HG02759 (cell line): Measurements from ENCODE around the gene LACC1.

Experiments used
- ATAC-seq: cut with Tn5 transposase; IDR thresholded peaks from one replicate; pipeline ENCODE4 v1.9.1; 2021; ENCODE audit warnings: mild to moderate bottlenecking, moderate library complexity; ENCODE audit not compliant: unreplicated experiment

LACC1 gene

DNA sequence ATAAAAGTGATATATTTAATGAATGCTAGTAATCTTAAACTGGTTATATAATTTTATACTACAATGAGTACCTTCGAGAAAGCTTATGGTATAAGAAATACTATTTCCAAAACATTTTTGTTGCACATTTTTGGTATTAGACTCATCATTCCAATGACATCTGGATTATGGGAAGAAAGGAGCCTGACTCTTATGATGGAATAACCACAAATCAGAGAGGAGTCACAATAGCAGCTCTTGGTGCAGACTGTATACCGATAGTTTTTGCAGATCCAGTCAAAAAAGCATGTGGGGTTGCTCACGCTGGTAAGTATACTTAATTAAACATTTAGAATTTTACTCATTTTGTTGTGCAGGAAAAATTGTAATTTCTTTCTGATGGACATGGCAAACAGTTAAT, 3.9 kb downstream of the LACC1 start:
- ATAC-seq, result no peak

- no peak for ATAC-seq
Measured at GRCh38 chr13:43884222-43884621, 4.5 kb downstream of the LACC1 start.

DNA sequence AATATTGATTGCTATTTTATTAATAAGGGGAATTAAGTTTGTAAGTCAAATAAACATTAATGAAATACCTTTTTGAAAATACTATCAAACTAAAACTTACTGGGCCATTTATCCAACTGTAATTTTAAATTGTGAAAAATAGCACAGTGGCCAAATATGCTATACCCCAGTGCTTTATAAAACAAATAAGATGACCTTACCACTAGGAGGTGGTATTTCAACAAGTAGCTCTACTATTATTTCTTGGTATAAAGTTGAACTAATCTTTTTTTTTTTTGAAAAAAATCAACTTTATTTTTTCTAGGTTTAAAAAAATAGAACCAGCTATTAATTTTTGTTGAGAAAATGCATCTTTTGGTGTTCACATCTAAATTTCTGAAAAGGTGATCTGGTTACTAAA, 14.7 kb downstream of the LACC1 start:
- no peak for ATAC-seq

GRCh38 chr13:43895940-43896339, 16.2 kb downstream of the LACC1 start:
- ATAC-seq, result no peak

- no peak for ATAC-seq
Measured at GRCh38 chr13:43905435-43906031, 25.8 kb downstream of the LACC1 start.

- ATAC-seq, result no peak
Measured at GRCh38 chr13:43908156-43909126, 28.7 kb downstream of the LACC1 start.

DNA sequence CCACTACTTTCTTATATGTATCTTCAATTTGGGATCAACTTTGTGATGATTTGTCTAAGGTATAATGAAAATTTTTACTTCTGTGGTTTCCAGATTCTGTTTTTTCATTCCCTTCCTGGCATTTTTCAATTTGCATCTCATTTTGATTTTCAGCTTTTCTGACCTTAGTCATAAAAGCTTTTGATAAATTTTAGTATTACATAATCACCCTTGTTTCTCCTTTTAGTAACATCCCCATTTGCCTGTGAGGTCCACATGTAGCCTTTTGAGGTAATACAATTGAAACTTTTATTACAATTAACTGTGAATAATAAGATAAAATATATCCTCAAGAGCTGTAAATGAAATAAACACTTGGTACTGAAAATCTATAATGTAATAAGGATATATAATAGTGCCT, 31.2 kb downstream of the LACC1 start:
- ATAC-seq, result no peak

- ATAC-seq, result no peak
Measured at GRCh38 chr13:43911278-43911677, 31.6 kb downstream of the LACC1 start.

DNA sequence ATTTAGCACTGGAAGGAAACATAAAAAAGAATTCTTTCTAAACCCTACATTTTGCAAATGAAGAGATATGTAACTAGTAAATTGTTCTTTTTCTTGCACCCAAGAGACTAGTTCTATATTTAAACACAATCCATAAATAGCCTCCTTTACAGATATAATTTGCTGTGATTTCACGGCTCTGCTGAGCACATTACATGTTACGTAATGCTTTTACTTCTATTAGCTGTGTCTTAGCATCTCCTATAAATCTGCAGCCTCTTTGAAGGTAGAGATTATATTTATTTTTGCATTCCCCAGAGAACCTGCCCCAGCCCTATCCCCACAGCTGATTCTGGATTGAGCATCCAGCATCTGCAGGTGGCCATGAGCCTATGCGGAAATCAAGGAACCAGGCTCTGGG, 32.2 kb downstream of the LACC1 start:
- ATAC-seq, result no peak

DNA sequence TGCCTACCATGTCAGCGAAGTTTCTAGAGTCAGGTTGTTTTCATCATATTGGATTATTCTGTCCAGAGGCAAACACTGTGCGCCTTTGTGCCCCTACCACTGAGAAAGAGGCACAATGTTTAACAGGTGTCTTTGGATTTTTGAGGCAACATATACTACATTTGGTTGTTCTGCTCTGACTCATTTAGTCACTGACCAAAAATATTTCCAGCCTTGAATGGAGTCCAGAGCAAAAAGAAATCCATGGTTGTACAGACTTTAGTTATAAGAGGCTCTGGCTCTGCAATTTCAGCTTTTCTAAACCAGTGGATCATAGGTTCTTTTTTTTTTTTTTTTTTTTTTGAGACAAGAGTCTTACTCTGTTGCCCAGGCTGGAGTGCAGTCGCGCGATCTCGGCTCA, 35.7 kb downstream of the LACC1 start:
- no peak for ATAC-seq

DNA sequence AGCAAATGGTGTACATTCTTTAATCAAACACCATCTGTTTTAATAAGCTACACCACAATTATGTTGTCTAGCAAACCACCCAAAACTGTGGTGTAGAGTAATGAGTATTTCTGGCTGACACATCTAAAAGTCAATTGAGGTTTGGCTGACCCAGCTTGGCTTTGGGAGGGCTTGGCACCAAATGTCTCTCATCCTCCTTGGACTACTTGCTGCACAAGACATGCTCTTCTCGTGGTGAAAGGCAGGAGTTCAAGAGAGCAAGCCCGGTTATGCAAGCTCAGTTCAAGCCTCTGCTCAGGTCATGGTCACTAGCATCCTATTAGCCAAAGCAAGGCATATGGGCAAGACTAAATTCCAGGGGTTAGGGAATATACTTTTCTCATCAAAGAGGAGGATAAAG, 37.1 kb downstream of the LACC1 start:
- ATAC-seq, result no peak

- no peak for ATAC-seq
Measured at GRCh38 chr13:43918636-43919035, 38.9 kb downstream of the LACC1 start.

- ATAC-seq, result no peak
Measured at GRCh38 chr13:43920965-43921674, 41.4 kb downstream of the LACC1 start.

DNA sequence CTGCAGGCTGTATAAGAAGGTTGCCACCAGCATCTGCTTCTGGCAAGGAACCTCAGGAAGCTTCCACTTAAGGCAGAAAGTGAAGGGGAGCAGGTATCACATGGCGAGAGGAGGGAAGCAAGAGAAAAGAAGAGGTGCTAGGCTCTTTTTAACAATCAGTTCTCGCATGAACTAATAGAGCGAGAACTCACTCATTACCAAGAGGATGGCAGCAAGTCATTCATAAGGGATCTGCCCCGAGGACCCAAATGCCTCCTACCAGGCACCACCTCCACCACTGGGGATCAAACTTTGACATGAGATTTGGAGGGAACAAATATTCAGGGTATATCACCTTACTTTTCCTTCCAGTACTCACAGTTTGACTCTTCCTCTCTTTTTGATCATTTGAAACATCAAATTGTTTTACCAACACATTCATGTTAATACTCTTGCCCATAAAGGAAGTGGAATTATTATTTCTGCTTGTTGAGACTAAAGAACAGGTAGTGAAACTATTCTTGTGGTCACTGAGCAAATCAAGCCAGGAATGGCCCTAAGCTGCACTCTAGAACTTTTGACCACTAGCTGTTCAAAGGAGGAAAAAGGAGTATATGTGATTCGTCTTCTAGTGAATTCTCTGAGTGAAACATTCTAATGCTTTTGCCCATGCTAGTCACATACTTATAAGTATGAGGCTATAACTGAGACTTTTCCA, 45.0 kb downstream of the LACC1 start:
- peak; percentile 96 for ATAC-seq

DNA sequence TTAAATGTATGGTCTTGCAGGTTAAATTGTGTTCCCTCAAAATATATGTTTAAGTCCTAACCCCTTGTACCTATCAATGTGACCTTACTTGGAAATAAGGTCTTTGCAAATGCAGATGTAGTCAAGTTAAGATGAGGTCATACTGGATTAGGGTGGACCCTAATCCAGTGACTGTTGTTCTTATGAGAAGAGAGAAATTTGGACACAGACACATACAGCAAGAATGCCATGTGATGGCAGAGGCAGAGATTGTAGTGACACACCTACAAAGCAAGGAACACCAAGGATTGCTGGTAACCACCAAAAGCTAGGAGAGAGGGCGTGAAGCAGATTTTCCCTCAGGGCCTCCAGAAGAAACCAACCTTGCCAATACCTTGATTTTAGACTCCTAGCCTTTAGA, 50.2 kb downstream of the LACC1 start:
- ATAC-seq, result no peak

DNA sequence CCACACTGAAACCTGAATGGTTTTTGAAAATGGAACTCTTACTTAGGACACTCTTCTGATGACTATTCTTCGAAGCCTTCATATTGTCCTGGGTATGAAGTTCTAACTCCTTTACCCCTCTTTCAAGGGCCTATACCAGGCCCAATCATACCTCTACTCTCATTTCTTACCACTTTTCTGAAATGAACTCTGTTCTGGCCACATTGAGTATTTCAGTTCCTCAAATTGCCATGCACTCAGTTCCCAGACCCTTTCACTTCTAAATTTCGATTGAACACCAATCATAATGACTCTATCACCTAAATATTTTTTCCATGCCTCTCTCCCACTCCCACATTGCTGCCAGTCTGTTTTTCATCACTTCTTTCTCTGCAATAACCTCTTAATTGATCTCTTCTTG, 53.7 kb downstream of the LACC1 start:
- peak; percentile 99 for ATAC-seq

GRCh38 chr13:43934273-43934672, 54.6 kb downstream of the LACC1 start:
- ATAC-seq, result no peak

- ATAC-seq, result no peak
Measured at GRCh38 chr13:43935878-43936277, 56.2 kb downstream of the LACC1 start.

GRCh38 chr13:43936647-43937046, 56.9 kb downstream of the LACC1 start:
- ATAC-seq, result no peak

DNA sequence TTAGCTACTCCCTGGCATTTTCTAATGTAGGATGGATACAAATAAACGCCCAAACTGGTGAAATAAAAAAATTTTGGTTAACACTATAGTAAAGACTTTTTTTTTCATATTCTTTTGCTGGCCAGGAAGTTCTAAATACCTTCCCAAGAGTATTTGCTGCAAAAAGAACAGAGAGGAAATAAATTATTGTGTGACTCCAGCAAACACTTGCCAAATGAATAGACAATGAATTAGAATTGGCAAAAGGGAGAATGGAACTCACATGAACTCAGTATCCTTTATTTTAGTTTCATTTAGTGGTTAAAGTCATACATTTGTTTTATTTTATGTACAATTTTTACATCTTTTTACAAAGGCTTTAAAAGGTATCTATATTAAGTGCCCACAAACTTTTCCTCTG, 58.1 kb downstream of the LACC1 start:
- no peak for ATAC-seq

DNA sequence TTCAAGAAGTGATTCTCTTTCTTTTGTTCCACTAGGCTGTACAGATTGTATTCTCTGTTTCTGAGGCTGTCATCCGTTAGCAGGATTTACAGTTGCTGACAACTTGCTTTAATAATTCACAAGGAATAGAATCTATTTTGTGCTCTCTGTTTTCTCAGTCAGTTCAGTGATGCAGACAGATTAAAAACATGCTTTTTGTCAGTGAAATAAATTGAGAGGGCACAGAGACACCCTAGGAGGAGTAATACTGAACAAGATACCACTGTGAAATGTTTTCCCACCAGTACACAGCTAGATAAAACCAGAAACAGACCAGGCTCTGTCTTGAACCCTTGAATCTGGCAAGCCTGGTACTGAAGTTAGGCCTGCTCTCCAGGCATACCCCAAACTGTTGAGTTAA, 58.7 kb downstream of the LACC1 start:
- no peak for ATAC-seq
